ENCODE measurements around the gene FRMD6. TPM values are rescaled to one million over a fixed set of nuclear protein-coding genes. Genes with fewer than 3 reads are reported as not detected.

FRMD6 gene
- total and polyA plus RNA-seq, 9 of the 15 experiments (the other 6 are each of a cell fraction or from before 2014, with no cell fraction given): 0.11 to 0.92 (median 0.53) TPM

GRCh38 chr14:51692646-51693045, 40.9 kb downstream of the FRMD6 start (continued):
- TF ChIP-seq NFIX (CRISPR knock-in tag; IDR thresholded peaks at IDR 0.05; ENCODE audit: low read depth) (no peak), CREB3 (tag; conservative IDR thresholded peaks at IDR 0.05; ENCODE audit: low read depth) (no peak), CBX2 (IDR thresholded peaks at IDR 0.05; ENCODE audit: insufficient read depth, low read length, poor library complexity, severe bottlenecking) (no peak), PHTF2 (CRISPR knock-in tag; IDR thresholded peaks at IDR 0.05) (no peak), ZNF121 (CRISPR knock-in tag; conservative IDR thresholded peaks at IDR 0.05) (no peak), EP300 (IDR thresholded peaks at IDR 0.05; ENCODE audit: low read length) (no peak), ZC3H8 (IDR thresholded peaks at IDR 0.05) (no peak), DMBX1 (CRISPR knock-in tag; IDR thresholded peaks at IDR 0.05; ENCODE audit: borderline replicate concordance) (no peak)

GRCh38 chr14:51697848-51698247, 46.1 kb downstream of the FRMD6 start:
- H3K9me1 ChIP-seq (ENCODE audit: control insufficient read depth, insufficient read depth, low read length): no peaks in the 10 kb centered on the region
- no peaks in the 10 kb centered on the region for H3K4me1 ChIP-seq (replicated peaks in 1 of 2; ENCODE audit: control insufficient read depth in 2 of 2, insufficient read depth in 2 of 2, low read length in 2 of 2)
- ATAC-seq (no peak), DNase-seq (ENCODE audit: extremely low read depth in 1 of 4, low spot score in 3 of 4) (no peak), FAIRE-seq (no peak)
- no peaks in the 10 kb centered on the region for H3K36me3 ChIP-seq (ENCODE audit: control insufficient read depth, insufficient read depth, low read length)
- ChIA-PET POLR2A (no interaction called here), CTCF (ENCODE audit: low intra/inter-chr PET ratio) (no interaction called here)
- H3K27me3 ChIP-seq (ENCODE audit: control insufficient read depth in 2 of 2, insufficient read depth in 2 of 2, low read length in 2 of 2): no peaks in the 10 kb centered on the region
- no peaks in the 10 kb centered on the region for H4K20me1 ChIP-seq (replicated peaks; ENCODE audit: control insufficient read depth, insufficient read depth, low read length)
- no peaks in the 10 kb centered on the region for H3K79me2 ChIP-seq (ENCODE audit: control insufficient read depth, insufficient read depth, low read length)
- no peak overlapping the region for H2AFZ ChIP-seq (ENCODE audit: low read depth, low read length)
- 0% methylated on average over 3 of the region's 3 CpGs for WGBS (ENCODE audit: insufficient coverage, low coverage, missing lambda C conversion rate)
- in situ Hi-C loops (cut with MboI): no loop called here
- no peak overlapping the region for H3K4me3 ChIP-seq
- H3K4me2 ChIP-seq (ENCODE audit: insufficient read depth, low read length): no peak overlapping the region
- intact Hi-C loops (cut with micrococcal nuclease): no loop called here
- no peak overlapping the region for H3K9ac ChIP-seq (ENCODE audit: insufficient read depth in 1 of 2, low read depth in 2 of 2, low read length in 2 of 2)
- H3K27ac ChIP-seq (ENCODE audit: extremely low read depth, low read depth, low read length): no peak overlapping the region
- no peaks in the 10 kb centered on the region for H3K9me3 ChIP-seq (replicated peaks; ENCODE audit: control insufficient read depth, insufficient read depth, low read depth, low read length)
- BruUV-seq (replicated peaks): no TSS peak
- TF ChIP-seq FOXK2 (conservative IDR thresholded peaks at IDR 0.05 in 1 of 2, IDR thresholded peaks at IDR 0.05 in 1 of 2; ENCODE audit: low read depth in 2 of 2): no peak
- TF ChIP-seq, protein P1, sequence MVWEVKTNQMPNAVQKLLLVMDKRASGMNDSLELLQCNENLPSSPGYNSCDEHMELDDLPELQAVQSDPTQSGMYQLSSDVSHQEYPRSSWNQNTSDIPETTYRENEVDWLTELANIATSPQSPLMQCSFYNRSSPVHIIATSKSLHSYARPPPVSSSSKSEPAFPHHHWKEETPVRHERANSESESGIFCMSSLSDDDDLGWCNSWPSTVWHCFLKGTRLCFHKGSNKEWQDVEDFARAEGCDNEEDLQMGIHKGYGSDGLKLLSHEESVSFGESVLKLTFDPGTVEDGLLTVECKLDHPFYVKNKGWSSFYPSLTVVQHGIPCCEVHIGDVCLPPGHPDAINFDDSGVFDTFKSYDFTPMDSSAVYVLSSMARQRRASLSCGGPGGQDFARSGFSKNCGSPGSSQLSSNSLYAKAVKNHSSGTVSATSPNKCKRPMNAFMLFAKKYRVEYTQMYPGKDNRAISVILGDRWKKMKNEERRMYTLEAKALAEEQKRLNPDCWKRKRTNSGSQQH (CRISPR knock-in tag; IDR thresholded peaks at IDR 0.05): no peak
- no peak for TF ChIP-seq TSHZ1 (CRISPR knock-in tag; IDR thresholded peaks at IDR 0.05)
- TF ChIP-seq NR1H2 (CRISPR knock-in tag; IDR thresholded peaks at IDR 0.05): no peak
- no peak for TF ChIP-seq SIRT6 (IDR thresholded peaks at IDR 0.05; ENCODE audit: low read depth, low read length)
- no peak for TF ChIP-seq TAF15 (IDR thresholded peaks at IDR 0.05; ENCODE audit: low read depth, low read length)
